Measurements from ENCODE around the gene PTCH1. TPM values are rescaled to one million over a fixed set of nuclear protein-coding genes. Genes with fewer than 3 reads are reported as not detected.

Gene PTCH1
- total RNA-seq, 1 donor from 2014 or later: 104 TPM

- Mint-ChIP-seq H3K36me3 (ENCODE audit: unreplicated experiment) (peaks cover 12% of the 10 kb centered on the region), H3K4me1 (ENCODE audit: low read depth, unreplicated experiment) (peaks cover 3% of the 10 kb centered on the region), H3K27me3 (ENCODE audit: unreplicated experiment) (peaks cover 2% of the 10 kb centered on the region), H3K9me3 (ENCODE audit: unreplicated experiment) (peaks cover 3% of the 10 kb centered on the region), H3K27ac (ENCODE audit: unreplicated experiment) (no peak overlapping the region), H3K4me3 (ENCODE audit: unreplicated experiment) (no peak overlapping the region)
- no peak for TF ChIP-seq CTCF (IDR thresholded peaks at IDR 0.05; ENCODE audit: partially characterized antibody, unreplicated experiment)
- DNase-seq: no peak
These were observed 81.6 kb downstream of the PTCH1 start for GRCh38 chr9:95435074-95435728.

GRCh38 chr9:95434116-95435073 lies 82.4 kb downstream of the PTCH1 start:
- H3K27me3 Mint-ChIP-seq (ENCODE audit: unreplicated experiment): peaks cover 2% of the 10 kb centered on the region
- peaks cover 20% of the 10 kb centered on the region for H3K36me3 Mint-ChIP-seq (ENCODE audit: unreplicated experiment)
- H3K4me3 Mint-ChIP-seq (ENCODE audit: unreplicated experiment): no peak overlapping the region
- DNase-seq: no peak
- H3K9me3 Mint-ChIP-seq (ENCODE audit: unreplicated experiment): peaks cover under 1% of the 10 kb centered on the region
- no peak overlapping the region for H3K27ac Mint-ChIP-seq (ENCODE audit: unreplicated experiment)
- TF ChIP-seq CTCF (IDR thresholded peaks at IDR 0.05; ENCODE audit: partially characterized antibody, unreplicated experiment): no peak
- peaks cover 3% of the 10 kb centered on the region for H3K4me1 Mint-ChIP-seq (ENCODE audit: low read depth, unreplicated experiment)

GRCh38 chr9:95433096-95433819 lies 83.5 kb downstream of the PTCH1 start:
- Mint-ChIP-seq H3K4me3 (ENCODE audit: unreplicated experiment) (no peak overlapping the region), H3K9me3 (ENCODE audit: unreplicated experiment) (no peaks in the 10 kb centered on the region), H3K36me3 (ENCODE audit: unreplicated experiment) (peaks cover 25% of the 10 kb centered on the region), H3K27ac (ENCODE audit: unreplicated experiment) (no peak overlapping the region), H3K4me1 (ENCODE audit: low read depth, unreplicated experiment) (peaks cover 3% of the 10 kb centered on the region), H3K27me3 (ENCODE audit: unreplicated experiment) (peaks cover 2% of the 10 kb centered on the region)
- DNase-seq: no peak
- no peak for TF ChIP-seq CTCF (IDR thresholded peaks at IDR 0.05; ENCODE audit: partially characterized antibody, unreplicated experiment)

GRCh38 chr9:95431286-95431685 lies 85.5 kb downstream of the PTCH1 start:
- Mint-ChIP-seq H3K4me1 (ENCODE audit: low read depth, unreplicated experiment) (peaks cover 3% of the 10 kb centered on the region), H3K27me3 (ENCODE audit: unreplicated experiment) (peaks cover 8% of the 10 kb centered on the region)
- TF ChIP-seq CTCF (IDR thresholded peaks at IDR 0.05; ENCODE audit: partially characterized antibody, unreplicated experiment): no peak

More at GRCh38 chr9:95431286-95431685, 85.5 kb downstream of the PTCH1 start:
- Mint-ChIP-seq H3K36me3 (ENCODE audit: unreplicated experiment) (peaks cover 25% of the 10 kb centered on the region), H3K9me3 (ENCODE audit: unreplicated experiment) (peaks cover 6% of the 10 kb centered on the region), H3K27ac (ENCODE audit: unreplicated experiment) (no peak overlapping the region), H3K4me3 (ENCODE audit: unreplicated experiment) (no peak overlapping the region)
- DNase-seq: no peak
